WTC11 (cell line): ENCODE measurements around the gene GSS. TPM values are rescaled to one million over a fixed set of nuclear protein-coding genes. Genes with fewer than 3 reads are reported as not detected.

ENCODE experiments used
- ATAC-seq: fragments of 200-7000 bp; cut with Tn5 transposase; 2 replicates; pipeline ENCODE4 v1.10.0; 2021; ENCODE audit warnings: mild to moderate bottlenecking, moderate library complexity
- CTCF ChIA-PET: fragments of 300-600 bp; sonication (Branson Sonifier 250); formaldehyde crosslinking; loops from one replicate; lab custom pipeline; 2021; ENCODE audit warnings: antibody characterized with exemption; lab: Charles Lee
- POLR2A ChIA-PET: fragments of 350-600 bp; sonication (Branson Sonifier 250); formaldehyde crosslinking; loops from one replicate; lab custom pipeline; 2021; ENCODE audit warnings: antibody characterized with exemption; lab: Charles Lee
- DNase-seq: peaks from one replicate; pipeline ENCODE4 v3.0.0; 2021; ENCODE audit warnings: low spot score
- H3K27ac Mint-ChIP-seq: 2 replicates; pipeline ENCODE4 v1.8.0; 2021; ENCODE audit warnings: mixed read lengths
- H3K27me3 Mint-ChIP-seq: 2 replicates; pipeline ENCODE4 v1.8.0; 2021; ENCODE audit warnings: low read depth, mild to moderate bottlenecking, moderate library complexity, mixed read lengths
- H3K36me3 Mint-ChIP-seq: 2 replicates; pipeline ENCODE4 v1.8.0; 2021; ENCODE audit warnings: mixed read lengths
- H3K4me1 Mint-ChIP-seq: 2 replicates; pipeline ENCODE4 v1.8.0; 2022; ENCODE audit warnings: mixed read lengths
- H3K4me3 Mint-ChIP-seq: 2 replicates; pipeline ENCODE4 v1.8.0; 2021; ENCODE audit warnings: mild to moderate bottlenecking, moderate library complexity, mixed read lengths
- H3K9me3 Mint-ChIP-seq: 2 replicates; pipeline ENCODE4 v1.8.0; 2021; ENCODE audit warnings: mixed read lengths
- E2F1 ChIP-seq: sonication (generic); formaldehyde crosslinking; IDR thresholded peaks from 2 replicates; pipeline ENCODE4 v1.8.0; 2022; ENCODE audit warnings: mild to moderate bottlenecking, missing genetic modification reagents
- E2F4 ChIP-seq: sonication (generic); formaldehyde crosslinking; IDR thresholded peaks from 2 replicates; pipeline ENCODE4 v1.8.1; 2022; ENCODE audit warnings: low read depth, mild to moderate bottlenecking, moderate library complexity, missing genetic modification reagents, borderline replicate concordance
- ETV6 ChIP-seq: sonication (generic); formaldehyde crosslinking; IDR thresholded peaks from 2 replicates; pipeline ENCODE4 v1.8.1; 2022; ENCODE audit warnings: mild to moderate bottlenecking, missing genetic modification reagents
- FOXP1 ChIP-seq: sonication (generic); formaldehyde crosslinking; IDR thresholded peaks from 2 replicates; pipeline ENCODE4 v1.8.0; 2022; ENCODE audit warnings: missing genetic modification reagents, mild to moderate bottlenecking, moderate library complexity, borderline replicate concordance
- JAZF1 ChIP-seq: fragments of 250-450 bp; sonication (Bioruptor Pico); IDR thresholded peaks from 2 replicates; pipeline ENCODE4 v1.9.0; 2021; ENCODE audit warnings: moderate library complexity, mild to moderate bottlenecking, inconsistent platforms
- MYBL2 ChIP-seq: sonication (generic); formaldehyde crosslinking; IDR thresholded peaks from 2 replicates; pipeline ENCODE4 v1.8.1; 2023; ENCODE audit warnings: mild to moderate bottlenecking, moderate library complexity, missing genetic modification reagents
- NFATC4 ChIP-seq: fragments of 250-450 bp; sonication (Bioruptor Pico); IDR thresholded peaks from 2 replicates; pipeline ENCODE4 v1.9.0; 2021; ENCODE audit warnings: mild to moderate bottlenecking
- NR1H2 ChIP-seq: sonication (generic); formaldehyde crosslinking; IDR thresholded peaks from 2 replicates; pipeline ENCODE4 v1.9.0; 2021; ENCODE audit warnings: mild to moderate bottlenecking, moderate library complexity, missing genetic modification reagents
- NR3C1 ChIP-seq: sonication (generic); formaldehyde crosslinking; conservative IDR thresholded peaks from 2 replicates; pipeline ENCODE4 v1.8.1; 2023; ENCODE audit warnings: low read depth, mild to moderate bottlenecking, missing genetic modification reagents
- OVOL2 ChIP-seq: fragments of 250-450 bp; sonication (Bioruptor Pico); IDR thresholded peaks from 2 replicates; pipeline ENCODE4 v1.9.0; 2021; ENCODE audit warnings: mild to moderate bottlenecking, borderline replicate concordance
- SMAD3 ChIP-seq: sonication (generic); formaldehyde crosslinking; IDR thresholded peaks from 2 replicates; pipeline ENCODE4 v1.8.0; 2022; ENCODE audit warnings: missing genetic modification reagents, mild to moderate bottlenecking, borderline replicate concordance
- SMAD4 ChIP-seq: sonication (generic); formaldehyde crosslinking; IDR thresholded peaks from 2 replicates; pipeline ENCODE4 v1.8.0; 2022; ENCODE audit warnings: mild to moderate bottlenecking, missing genetic modification reagents
- ZNF121 ChIP-seq: sonication (generic); formaldehyde crosslinking; IDR thresholded peaks from 2 replicates; pipeline ENCODE4 v1.8.0; 2023; ENCODE audit warnings: missing genetic modification reagents
- ZNF263 ChIP-seq: sonication (generic); formaldehyde crosslinking; IDR thresholded peaks from 2 replicates; pipeline ENCODE4 v1.8.1; 2022; ENCODE audit warnings: low read depth, mild to moderate bottlenecking, moderate library complexity, missing genetic modification reagents
- ZNF416 ChIP-seq: fragments of 250-450 bp; sonication (Bioruptor Pico); IDR thresholded peaks from 2 replicates; pipeline ENCODE4 v1.9.0; 2021; ENCODE audit warnings: mild to moderate bottlenecking, inconsistent platforms
- total RNA-seq: library from RNA; stranded (reverse); gene quantifications from 3 replicates; pipeline ENCODE4 v1.2.3, GENCODE V29; 2021
- TF ChIP-seq, protein P1 (sequence below): sonication (generic); formaldehyde crosslinking; IDR thresholded peaks from 2 replicates; pipeline ENCODE4 v1.8.1; 2023; ENCODE audit warnings: mild to moderate bottlenecking, missing genetic modification reagents
- TF ChIP-seq, protein P2 (sequence below): sonication (generic); formaldehyde crosslinking; IDR thresholded peaks from 2 replicates; pipeline ENCODE4 v1.8.1; 2023; ENCODE audit warnings: mild to moderate bottlenecking, missing genetic modification reagents, borderline replicate concordance
- TF ChIP-seq, protein P3 (sequence below): sonication (generic); formaldehyde crosslinking; conservative IDR thresholded peaks from 2 replicates; pipeline ENCODE4 v1.8.1; 2023; ENCODE audit warnings: mild to moderate bottlenecking, low read depth, missing genetic modification reagents, moderate library complexity
- TF ChIP-seq, protein P4 (sequence below): sonication (generic); formaldehyde crosslinking; IDR thresholded peaks from 2 replicates; pipeline ENCODE4 v1.8.0; 2022; ENCODE audit warnings: missing genetic modification reagents

The GSS gene
- total RNA-seq, 1 experiment from 2014 or later, result 47.3 TPM

GRCh38 chr20:34968042-34968775, 12.6 kb upstream of the GSS start:
- ATAC-seq, result no peak
- TF ChIP-seq ZNF416 (CRISPR knock-in tag), result no peak
- TF ChIP-seq, protein P1, sequence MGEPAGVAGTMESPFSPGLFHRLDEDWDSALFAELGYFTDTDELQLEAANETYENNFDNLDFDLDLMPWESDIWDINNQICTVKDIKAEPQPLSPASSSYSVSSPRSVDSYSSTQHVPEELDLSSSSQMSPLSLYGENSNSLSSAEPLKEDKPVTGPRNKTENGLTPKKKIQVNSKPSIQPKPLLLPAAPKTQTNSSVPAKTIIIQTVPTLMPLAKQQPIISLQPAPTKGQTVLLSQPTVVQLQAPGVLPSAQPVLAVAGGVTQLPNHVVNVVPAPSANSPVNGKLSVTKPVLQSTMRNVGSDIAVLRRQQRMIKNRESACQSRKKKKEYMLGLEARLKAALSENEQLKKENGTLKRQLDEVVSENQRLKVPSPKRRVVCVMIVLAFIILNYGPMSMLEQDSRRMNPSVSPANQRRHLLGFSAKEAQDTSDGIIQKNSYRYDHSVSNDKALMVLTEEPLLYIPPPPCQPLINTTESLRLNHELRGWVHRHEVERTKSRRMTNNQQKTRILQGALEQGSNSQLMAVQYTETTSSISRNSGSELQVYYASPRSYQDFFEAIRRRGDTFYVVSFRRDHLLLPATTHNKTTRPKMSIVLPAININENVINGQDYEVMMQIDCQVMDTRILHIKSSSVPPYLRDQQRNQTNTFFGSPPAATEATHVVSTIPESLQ (CRISPR knock-in tag), result no peak
- no peak for TF ChIP-seq NR3C1
- TF ChIP-seq, protein P2, sequence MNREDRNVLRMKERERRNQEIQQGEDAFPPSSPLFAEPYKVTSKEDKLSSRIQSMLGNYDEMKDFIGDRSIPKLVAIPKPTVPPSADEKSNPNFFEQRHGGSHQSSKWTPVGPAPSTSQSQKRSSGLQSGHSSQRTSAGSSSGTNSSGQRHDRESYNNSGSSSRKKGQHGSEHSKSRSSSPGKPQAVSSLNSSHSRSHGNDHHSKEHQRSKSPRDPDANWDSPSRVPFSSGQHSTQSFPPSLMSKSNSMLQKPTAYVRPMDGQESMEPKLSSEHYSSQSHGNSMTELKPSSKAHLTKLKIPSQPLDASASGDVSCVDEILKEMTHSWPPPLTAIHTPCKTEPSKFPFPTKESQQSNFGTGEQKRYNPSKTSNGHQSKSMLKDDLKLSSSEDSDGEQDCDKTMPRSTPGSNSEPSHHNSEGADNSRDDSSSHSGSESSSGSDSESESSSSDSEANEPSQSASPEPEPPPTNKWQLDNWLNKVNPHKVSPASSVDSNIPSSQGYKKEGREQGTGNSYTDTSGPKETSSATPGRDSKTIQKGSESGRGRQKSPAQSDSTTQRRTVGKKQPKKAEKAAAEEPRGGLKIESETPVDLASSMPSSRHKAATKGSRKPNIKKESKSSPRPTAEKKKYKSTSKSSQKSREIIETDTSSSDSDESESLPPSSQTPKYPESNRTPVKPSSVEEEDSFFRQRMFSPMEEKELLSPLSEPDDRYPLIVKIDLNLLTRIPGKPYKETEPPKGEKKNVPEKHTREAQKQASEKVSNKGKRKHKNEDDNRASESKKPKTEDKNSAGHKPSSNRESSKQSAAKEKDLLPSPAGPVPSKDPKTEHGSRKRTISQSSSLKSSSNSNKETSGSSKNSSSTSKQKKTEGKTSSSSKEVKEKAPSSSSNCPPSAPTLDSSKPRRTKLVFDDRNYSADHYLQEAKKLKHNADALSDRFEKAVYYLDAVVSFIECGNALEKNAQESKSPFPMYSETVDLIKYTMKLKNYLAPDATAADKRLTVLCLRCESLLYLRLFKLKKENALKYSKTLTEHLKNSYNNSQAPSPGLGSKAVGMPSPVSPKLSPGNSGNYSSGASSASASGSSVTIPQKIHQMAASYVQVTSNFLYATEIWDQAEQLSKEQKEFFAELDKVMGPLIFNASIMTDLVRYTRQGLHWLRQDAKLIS (CRISPR knock-in tag), result no peak
- TF ChIP-seq, protein P3, sequence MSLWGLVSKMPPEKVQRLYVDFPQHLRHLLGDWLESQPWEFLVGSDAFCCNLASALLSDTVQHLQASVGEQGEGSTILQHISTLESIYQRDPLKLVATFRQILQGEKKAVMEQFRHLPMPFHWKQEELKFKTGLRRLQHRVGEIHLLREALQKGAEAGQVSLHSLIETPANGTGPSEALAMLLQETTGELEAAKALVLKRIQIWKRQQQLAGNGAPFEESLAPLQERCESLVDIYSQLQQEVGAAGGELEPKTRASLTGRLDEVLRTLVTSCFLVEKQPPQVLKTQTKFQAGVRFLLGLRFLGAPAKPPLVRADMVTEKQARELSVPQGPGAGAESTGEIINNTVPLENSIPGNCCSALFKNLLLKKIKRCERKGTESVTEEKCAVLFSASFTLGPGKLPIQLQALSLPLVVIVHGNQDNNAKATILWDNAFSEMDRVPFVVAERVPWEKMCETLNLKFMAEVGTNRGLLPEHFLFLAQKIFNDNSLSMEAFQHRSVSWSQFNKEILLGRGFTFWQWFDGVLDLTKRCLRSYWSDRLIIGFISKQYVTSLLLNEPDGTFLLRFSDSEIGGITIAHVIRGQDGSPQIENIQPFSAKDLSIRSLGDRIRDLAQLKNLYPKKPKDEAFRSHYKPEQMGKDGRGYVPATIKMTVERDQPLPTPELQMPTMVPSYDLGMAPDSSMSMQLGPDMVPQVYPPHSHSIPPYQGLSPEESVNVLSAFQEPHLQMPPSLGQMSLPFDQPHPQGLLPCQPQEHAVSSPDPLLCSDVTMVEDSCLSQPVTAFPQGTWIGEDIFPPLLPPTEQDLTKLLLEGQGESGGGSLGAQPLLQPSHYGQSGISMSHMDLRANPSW (CRISPR knock-in tag), result no peak
- no peak for TF ChIP-seq ZNF263
- TF ChIP-seq FOXP1, result no peak
- TF ChIP-seq OVOL2 (CRISPR knock-in tag), result no peak
- TF ChIP-seq, all 79 proteins: peak for 0
- DNase-seq, result no peak
- POLR2A ChIA-PET, result no interaction called here
- Mint-ChIP-seq H3K4me3 (no peak overlapping the region), H3K4me1 (peaks cover 12% of the 10 kb centered on the region), H3K27me3 (no peaks in the 10 kb centered on the region), H3K27ac (no peak overlapping the region), H3K36me3 (no peaks in the 10 kb centered on the region), H3K9me3 (no peaks in the 10 kb centered on the region)
- CTCF ChIA-PET, result interaction anchor here (1.0 to 2.8 kb wide), 3 partner anchors 12 to 128 kb away, joined by 3 to 10 read pairs (median 4); partner anchors contain the start of genes ACSS2, GSS and MYH7B

GRCh38 chr20:34967421-34967820, 11.8 kb upstream of the GSS start:
- H3K27ac Mint-ChIP-seq, result no peak overlapping the region
- H3K9me3 Mint-ChIP-seq, result no peaks in the 10 kb centered on the region
- CTCF ChIA-PET, result interaction anchor here (1.0 to 2.8 kb wide), 3 partner anchors 12 to 129 kb away, joined by 3 to 10 read pairs (median 4); partner anchors contain the start of genes ACSS2, GSS and MYH7B

DNA sequence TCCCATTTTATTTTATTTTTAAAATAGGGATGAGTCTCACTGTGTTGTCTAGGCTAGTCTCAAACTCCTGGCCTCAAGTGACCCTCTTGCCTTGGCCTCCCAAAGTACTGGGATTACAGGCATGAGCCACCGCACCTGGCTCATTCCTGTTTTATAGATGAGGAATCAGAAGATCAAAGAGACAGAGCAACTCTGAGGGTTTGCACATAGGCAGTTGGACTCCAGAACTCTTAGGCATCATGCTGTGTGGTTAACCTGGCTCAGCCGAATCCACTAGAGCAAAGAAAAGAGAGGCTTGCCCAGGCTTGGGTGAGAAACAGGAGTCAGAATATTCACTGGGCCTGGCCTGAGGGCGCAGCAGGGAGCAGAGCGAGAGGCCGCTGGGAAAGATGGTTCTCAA, 9.4 kb upstream of the GSS start:
- ATAC-seq, result no peak
- POLR2A ChIA-PET, result no interaction called here
- TF ChIP-seq E2F1 (CRISPR knock-in tag) (no peak), NR1H2 (CRISPR knock-in tag) (no peak), SMAD3 (CRISPR knock-in tag) (no peak), JAZF1 (CRISPR knock-in tag) (no peak), E2F4 (CRISPR knock-in tag) (no peak), ZNF121 (CRISPR knock-in tag) (no peak)
- TF ChIP-seq, protein P4, sequence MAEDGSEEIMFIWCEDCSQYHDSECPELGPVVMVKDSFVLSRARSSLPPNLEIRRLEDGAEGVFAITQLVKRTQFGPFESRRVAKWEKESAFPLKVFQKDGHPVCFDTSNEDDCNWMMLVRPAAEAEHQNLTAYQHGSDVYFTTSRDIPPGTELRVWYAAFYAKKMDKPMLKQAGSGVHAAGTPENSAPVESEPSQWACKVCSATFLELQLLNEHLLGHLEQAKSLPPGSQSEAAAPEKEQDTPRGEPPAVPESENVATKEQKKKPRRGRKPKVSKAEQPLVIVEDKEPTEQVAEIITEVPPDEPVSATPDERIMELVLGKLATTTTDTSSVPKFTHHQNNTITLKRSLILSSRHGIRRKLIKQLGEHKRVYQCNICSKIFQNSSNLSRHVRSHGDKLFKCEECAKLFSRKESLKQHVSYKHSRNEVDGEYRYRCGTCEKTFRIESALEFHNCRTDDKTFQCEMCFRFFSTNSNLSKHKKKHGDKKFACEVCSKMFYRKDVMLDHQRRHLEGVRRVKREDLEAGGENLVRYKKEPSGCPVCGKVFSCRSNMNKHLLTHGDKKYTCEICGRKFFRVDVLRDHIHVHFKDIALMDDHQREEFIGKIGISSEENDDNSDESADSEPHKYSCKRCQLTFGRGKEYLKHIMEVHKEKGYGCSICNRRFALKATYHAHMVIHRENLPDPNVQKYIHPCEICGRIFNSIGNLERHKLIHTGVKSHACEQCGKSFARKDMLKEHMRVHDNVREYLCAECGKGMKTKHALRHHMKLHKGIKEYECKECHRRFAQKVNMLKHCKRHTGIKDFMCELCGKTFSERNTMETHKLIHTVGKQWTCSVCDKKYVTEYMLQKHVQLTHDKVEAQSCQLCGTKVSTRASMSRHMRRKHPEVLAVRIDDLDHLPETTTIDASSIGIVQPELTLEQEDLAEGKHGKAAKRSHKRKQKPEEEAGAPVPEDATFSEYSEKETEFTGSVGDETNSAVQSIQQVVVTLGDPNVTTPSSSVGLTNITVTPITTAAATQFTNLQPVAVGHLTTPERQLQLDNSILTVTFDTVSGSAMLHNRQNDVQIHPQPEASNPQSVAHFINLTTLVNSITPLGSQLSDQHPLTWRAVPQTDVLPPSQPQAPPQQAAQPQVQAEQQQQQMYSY (CRISPR knock-in tag), result no peak

More at GRCh38 chr20:34967421-34967820, 11.8 kb upstream of the GSS start:
- H3K27me3 Mint-ChIP-seq, result no peaks in the 10 kb centered on the region
- POLR2A ChIA-PET, result no interaction called here
- ATAC-seq (no peak), DNase-seq (no peak)
- no peak overlapping the region for H3K4me3 Mint-ChIP-seq
- no peaks in the 10 kb centered on the region for H3K36me3 Mint-ChIP-seq
- H3K4me1 Mint-ChIP-seq, result peaks cover 10% of the 10 kb centered on the region
- TF ChIP-seq NFATC4 (no peak), SMAD4 (no peak), MYBL2 (CRISPR knock-in tag) (no peak), ETV6 (CRISPR knock-in tag) (no peak)

More for the DNA sequence above, 9.4 kb upstream of the GSS start:
- DNase-seq, result no peak
- Mint-ChIP-seq H3K27me3 (no peaks in the 10 kb centered on the region), H3K9me3 (no peaks in the 10 kb centered on the region), H3K4me3 (no peak overlapping the region), H3K4me1 (peaks cover 12% of the 10 kb centered on the region), H3K36me3 (no peaks in the 10 kb centered on the region), H3K27ac (no peak overlapping the region)
- CTCF ChIA-PET, result interaction anchor here (1.2 kb wide), 1 partner anchor 9 kb away, joined by 3 read pairs; the partner anchor contains the start of genes GSS and MYH7B
